MM.1S (cell line): ENCODE measurements around the gene VPS25.

ENCODE experiments used
- DNase-seq: peaks from one replicate; pipeline ENCODE4 v3.0.0-alpha.2; 2015
- H2AFZ ChIP-seq: fragments of 300-600 bp; sonication (generic); 2 replicates; pipeline ENCODE4 v1.6.0; 2016; ENCODE audit warnings: antibody characterized with exemption, low read length
- H3F3A ChIP-seq: fragments of 300-600 bp; sonication (generic); 2 replicates; pipeline ENCODE4 v1.6.1; 2016; ENCODE audit warnings: mild to moderate bottlenecking, antibody characterized with exemption, low read length, moderate library complexity, mixed read lengths; ENCODE audit not compliant: insufficient read depth
- H3K27ac ChIP-seq: fragments of 300-600 bp; sonication (generic); 2 replicates; pipeline ENCODE4 v1.5.1; 2016; ENCODE audit warnings: mild to moderate bottlenecking, low read length
- H3K27me3 ChIP-seq: fragments of 300-600 bp; sonication (generic); replicated peaks from 2 replicates; pipeline ENCODE4 v1.6.0; 2016; ENCODE audit warnings: low read length; ENCODE audit not compliant: insufficient read depth
- H3K36me3 ChIP-seq: fragments of 300-600 bp; sonication (generic); replicated peaks from 2 replicates; pipeline ENCODE4 v1.6.1; 2016; ENCODE audit warnings: mild to moderate bottlenecking, low read length, mixed read lengths; ENCODE audit not compliant: insufficient read depth
- H3K4me1 ChIP-seq: fragments of 300-600 bp; sonication (generic); 2 replicates; pipeline ENCODE4 v1.6.1; 2016; ENCODE audit warnings: low read length, mixed read lengths
- H3K4me2 ChIP-seq: fragments of 300-600 bp; sonication (generic); 2 replicates; pipeline ENCODE4 v1.6.0; 2016; ENCODE audit warnings: low read depth, low read length
- H3K4me3 ChIP-seq: fragments of 300-600 bp; sonication (generic); 2 replicates; pipeline ENCODE4 v1.5.1; 2016; ENCODE audit warnings: low read length, mixed read lengths
- H3K79me2 ChIP-seq: fragments of 300-600 bp; sonication (generic); 2 replicates; pipeline ENCODE4 v1.6.1; 2016; ENCODE audit warnings: mixed run types, low read length, mixed read lengths
- H3K9ac ChIP-seq: fragments of 300-600 bp; sonication (generic); 2 replicates; pipeline ENCODE4 v1.6.1; 2016; ENCODE audit warnings: low read length, mixed read lengths
- H3K9me2 ChIP-seq: fragments of 300-600 bp; sonication (generic); replicated peaks from 2 replicates; pipeline ENCODE4 v1.6.1; 2016; ENCODE audit warnings: mild to moderate bottlenecking, low read length, mixed read lengths; ENCODE audit not compliant: insufficient read depth
- H3K9me3 ChIP-seq: fragments of 300-600 bp; sonication (generic); replicated peaks from 2 replicates; pipeline ENCODE4 v1.6.1; 2016; ENCODE audit warnings: mild to moderate bottlenecking, low read length, mixed read lengths; ENCODE audit not compliant: insufficient read depth
- H4K20me1 ChIP-seq: fragments of 300-600 bp; sonication (generic); 2 replicates; pipeline ENCODE4 v1.6.1; 2016; ENCODE audit warnings: mild to moderate bottlenecking, low read length, moderate library complexity, mixed read lengths; ENCODE audit not compliant: insufficient read depth
- EZH2 ChIP-seq: fragments of 300-600 bp; sonication (generic); optimal IDR thresholded peaks from 2 replicates; pipeline ENCODE3; 2017; ENCODE audit warnings: low read depth, mild to moderate bottlenecking, antibody characterized with exemption, low read length, mixed read lengths
- EZH2phosphoT487 ChIP-seq: fragments of 300-600 bp; sonication (generic); IDR thresholded peaks from 2 replicates; pipeline ENCODE4 v1.6.1; 2018; ENCODE audit warnings: antibody characterized with exemption, low read length
- TF ChIP-seq, protein P1 (sequence below): fragments of 300-600 bp; sonication (generic); IDR thresholded peaks from 2 replicates; pipeline ENCODE4 v1.5.1; 2016; ENCODE audit warnings: antibody characterized with exemption, low read length, mixed read lengths

The VPS25 gene

GRCh38 chr17:42797067-42798007 lies 24.1 kb downstream of the VPS25 start:
- Histone ChIP-seq H3F3A (no peaks in the 10 kb centered on the region), H2AFZ (no peak overlapping the region), H3K4me1 (peaks cover 8% of the 10 kb centered on the region; the same call in 1 of the 2 replicates), H3K9ac (peak overlapping the region; percentile 69; the same call in 1 of the 2 replicates), H3K9me3 (no peaks in the 10 kb centered on the region), H3K9me2 (no peaks in the 10 kb centered on the region), H3K36me3 (no peaks in the 10 kb centered on the region), H3K79me2 (peaks cover 17% of the 10 kb centered on the region), H3K27me3 (no peaks in the 10 kb centered on the region), H4K20me1 (no peaks in the 10 kb centered on the region), H3K4me3 (peak overlapping the region; percentile 79), H3K27ac (no peak overlapping the region), H3K4me2 (peak overlapping the region; percentile 79)
- DNase-seq, result no peak
- TF ChIP-seq EZH2, result no peak

GRCh38 chr17:42798011-42798382 lies 24.7 kb downstream of the VPS25 start:
- Histone ChIP-seq H3K9me2 (no peaks in the 10 kb centered on the region), H3K36me3 (no peaks in the 10 kb centered on the region), H3K4me1 (peaks cover 8% of the 10 kb centered on the region; the same call in 1 of the 2 replicates), H3K79me2 (peaks cover 17% of the 10 kb centered on the region), H3K9ac (peak overlapping the region; percentile 69), H3K27ac (no peak overlapping the region), H3K9me3 (no peaks in the 10 kb centered on the region), H2AFZ (peak overlapping the region; percentile 89), H3F3A (no peaks in the 10 kb centered on the region), H4K20me1 (no peaks in the 10 kb centered on the region), H3K27me3 (no peaks in the 10 kb centered on the region), H3K4me2 (peak overlapping the region; percentile 79), H3K4me3 (peak overlapping the region; percentile 79)
- no peak for DNase-seq
- TF ChIP-seq EZH2 (no peak), EZH2phosphoT487 (no peak)
- TF ChIP-seq, protein P1, sequence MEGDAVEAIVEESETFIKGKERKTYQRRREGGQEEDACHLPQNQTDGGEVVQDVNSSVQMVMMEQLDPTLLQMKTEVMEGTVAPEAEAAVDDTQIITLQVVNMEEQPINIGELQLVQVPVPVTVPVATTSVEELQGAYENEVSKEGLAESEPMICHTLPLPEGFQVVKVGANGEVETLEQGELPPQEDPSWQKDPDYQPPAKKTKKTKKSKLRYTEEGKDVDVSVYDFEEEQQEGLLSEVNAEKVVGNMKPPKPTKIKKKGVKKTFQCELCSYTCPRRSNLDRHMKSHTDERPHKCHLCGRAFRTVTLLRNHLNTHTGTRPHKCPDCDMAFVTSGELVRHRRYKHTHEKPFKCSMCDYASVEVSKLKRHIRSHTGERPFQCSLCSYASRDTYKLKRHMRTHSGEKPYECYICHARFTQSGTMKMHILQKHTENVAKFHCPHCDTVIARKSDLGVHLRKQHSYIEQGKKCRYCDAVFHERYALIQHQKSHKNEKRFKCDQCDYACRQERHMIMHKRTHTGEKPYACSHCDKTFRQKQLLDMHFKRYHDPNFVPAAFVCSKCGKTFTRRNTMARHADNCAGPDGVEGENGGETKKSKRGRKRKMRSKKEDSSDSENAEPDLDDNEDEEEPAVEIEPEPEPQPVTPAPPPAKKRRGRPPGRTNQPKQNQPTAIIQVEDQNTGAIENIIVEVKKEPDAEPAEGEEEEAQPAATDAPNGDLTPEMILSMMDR, result no peak

DNA sequence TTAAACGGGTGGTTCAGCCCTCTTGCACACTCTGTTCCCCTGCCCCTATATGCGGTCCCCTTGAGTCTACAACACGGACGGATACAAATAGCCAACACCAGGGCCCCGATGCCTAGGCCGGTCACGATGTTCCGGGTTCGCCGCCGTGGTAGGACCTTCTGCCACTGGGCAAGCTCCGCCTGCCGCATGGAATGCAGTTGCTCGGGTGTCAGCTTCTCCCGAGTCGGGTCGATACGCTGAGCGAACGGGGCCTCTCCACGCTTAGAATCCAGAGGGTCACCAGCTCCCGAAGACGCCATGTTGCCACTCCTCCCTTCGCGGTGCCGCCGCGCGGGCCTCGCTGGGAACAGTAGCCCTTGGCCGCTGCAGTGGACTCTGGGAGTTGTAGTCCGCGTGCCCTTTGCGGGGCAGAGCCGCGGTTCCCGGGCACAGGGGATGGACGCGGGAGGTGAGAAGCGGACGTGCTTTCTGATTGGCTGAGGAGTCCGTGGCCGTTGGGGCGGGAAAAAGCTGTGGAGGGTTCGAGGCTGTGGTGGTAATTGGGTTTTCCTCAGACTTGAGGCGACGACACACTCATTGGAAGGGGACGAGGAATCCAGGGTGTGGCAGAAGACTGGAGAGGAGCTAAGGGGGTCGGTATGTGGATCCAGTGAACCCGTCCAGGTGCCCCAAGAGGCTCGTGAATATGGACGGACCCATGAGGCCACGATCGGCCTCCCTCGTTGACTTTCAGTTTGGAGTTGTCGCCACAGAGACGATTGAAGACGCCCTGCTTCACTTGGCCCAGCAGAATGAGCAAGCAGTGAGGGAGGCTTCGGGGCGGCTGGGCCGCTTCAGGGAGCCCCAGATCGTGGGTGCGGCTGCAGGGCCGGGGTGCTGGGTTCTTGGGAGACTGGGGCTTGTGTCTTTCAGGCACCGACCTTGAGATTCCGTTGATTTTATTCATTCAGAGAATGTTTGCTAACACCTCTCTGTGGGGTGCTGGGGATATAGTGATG lies 25.4 kb downstream of the VPS25 start, which contains the start of the genes CNTD1 and COA3:
CNTD1 (plus strand) TSS at position 479 of the 998 bp plus-strand sequence; CDS start at position 686, 207 bp downstream.
COA3 (minus strand) TSS at position 322 of the 998 bp plus-strand sequence; CDS start at position 299, 23 bp downstream.
- H4K20me1 ChIP-seq, result no peaks in the 10 kb centered on the region
- H3K27me3 ChIP-seq, result no peaks in the 10 kb centered on the region
- peak within 1 kb of the TSS; percentile 69 for H3K9ac ChIP-seq
- H3K4me1 ChIP-seq, result peaks cover 8% of the 10 kb centered on the region; the same call in 1 of the 2 replicates
- H3K79me2 ChIP-seq, result peaks cover 17% of the 10 kb centered on the region
- H3K9me3 ChIP-seq, result no peaks in the 10 kb centered on the region
- peak within 1 kb of the TSS; percentile 89 for H2AFZ ChIP-seq
- DNase-seq, result peak; percentile 85
- H3K36me3 ChIP-seq, result no peaks in the 10 kb centered on the region
- peak within 1 kb of the TSS; percentile 79 for H3K4me2 ChIP-seq
- TF ChIP-seq, protein P1, result no peak
- TF ChIP-seq EZH2, result no peak
- TF ChIP-seq EZH2phosphoT487, result no peak
- no peaks in the 10 kb centered on the region for H3K9me2 ChIP-seq
- H3K27ac ChIP-seq, result no peak within 1 kb of the TSS
- peak within 1 kb of the TSS; percentile 79 for H3K4me3 ChIP-seq
- no peaks in the 10 kb centered on the region for H3F3A ChIP-seq
